BJ (cell line): Measurements from ENCODE around the gene RNF44. TPM values are rescaled to one million over a fixed set of nuclear protein-coding genes. Genes with fewer than 3 reads are reported as not detected.
"Not testable (repeated sequence)": the region's sequence is repeated elsewhere in the genome, so short reads cannot be mapped to it uniquely, and the experiment has no call there.

ENCODE experiments used
- CTCF ChIA-PET: fragments of 350-600 bp; formaldehyde crosslinking; extraction: SDS; loops from one replicate; lab custom pipeline; 2021; ENCODE audit warnings: antibody characterized with exemption, inconsistent platforms; lab: Yijun Ruan, JAX
- POLR2A ChIA-PET: fragments of 300-600 bp; sonication (Branson Sonifier 250); formaldehyde crosslinking; extraction: SDS; loops from one replicate; lab custom pipeline; 2021; ENCODE audit warnings: antibody characterized with exemption; lab: Charles Lee
- DNase-seq: peaks from one replicate; pipeline ENCODE4 v3.0.0-alpha.2; 2011; ENCODE audit warnings: low read depth
- H3K27me3 ChIP-seq: 2 replicates; pipeline ENCODE4 v1.6.0; 2011; ENCODE audit warnings: low read length; ENCODE audit not compliant: control insufficient read depth, insufficient read depth
- H3K36me3 ChIP-seq: 2 replicates; pipeline ENCODE4 v1.5.1; 2011; ENCODE audit warnings: low read length; ENCODE audit not compliant: control insufficient read depth, insufficient read depth
- H3K4me3 ChIP-seq: 2 replicates; pipeline ENCODE4 v1.5.1; 2011; ENCODE audit warnings: low read depth, mild to moderate bottlenecking, control low read depth, low read length
- polyA plus RNA-seq: library from polyadenylated mRNA; depleted of rRNA; stranded (reverse); fragments of >200 nt; gene quantifications from 2 replicates; pipeline ENCODE4 v1.2.3, GENCODE V29; 2011
- TF ChIP-seq, protein P1 (sequence below): IDR thresholded peaks from 2 replicates; pipeline ENCODE4 v1.5.1; 2011; ENCODE audit warnings: low read depth, mild to moderate bottlenecking, control low read depth, inconsistent platforms, low read length, moderate library complexity; ENCODE audit not compliant: insufficient read depth

RNF44 gene
- polyA plus RNA-seq, 1 experiment, result 6.0 TPM

DNA sequence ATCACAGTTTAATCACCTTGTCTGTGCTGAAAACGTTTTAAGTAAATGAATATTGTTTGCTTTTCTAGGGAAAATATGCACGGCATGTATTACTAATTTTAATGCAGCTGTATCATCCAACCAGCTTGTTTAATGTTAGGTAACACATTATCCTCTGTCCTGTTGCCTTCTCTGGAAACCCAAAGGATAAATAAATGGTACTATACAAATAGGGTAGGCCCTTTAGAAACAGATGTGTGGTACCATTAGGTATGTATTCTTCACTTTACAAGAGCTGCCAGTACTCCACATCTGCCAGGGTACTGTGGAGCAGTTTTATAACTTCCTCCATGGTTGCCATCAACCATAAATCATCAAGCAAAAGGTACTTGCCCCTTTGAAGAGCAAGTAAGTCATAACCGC lies 46.1 kb downstream of the RNF44 start:
- H3K27me3 ChIP-seq, result no peaks in the 10 kb centered on the region
- H3K36me3 ChIP-seq, result peaks cover 19% of the 10 kb centered on the region
- ChIA-PET POLR2A (no interaction called here), CTCF (interaction anchor here (1.3 to 1.5 kb wide), 2 partner anchors 25 to 74 kb away, joined by 3 to 5 read pairs; no protein-coding TSS in a partner anchor)
- TF ChIP-seq, protein P1, sequence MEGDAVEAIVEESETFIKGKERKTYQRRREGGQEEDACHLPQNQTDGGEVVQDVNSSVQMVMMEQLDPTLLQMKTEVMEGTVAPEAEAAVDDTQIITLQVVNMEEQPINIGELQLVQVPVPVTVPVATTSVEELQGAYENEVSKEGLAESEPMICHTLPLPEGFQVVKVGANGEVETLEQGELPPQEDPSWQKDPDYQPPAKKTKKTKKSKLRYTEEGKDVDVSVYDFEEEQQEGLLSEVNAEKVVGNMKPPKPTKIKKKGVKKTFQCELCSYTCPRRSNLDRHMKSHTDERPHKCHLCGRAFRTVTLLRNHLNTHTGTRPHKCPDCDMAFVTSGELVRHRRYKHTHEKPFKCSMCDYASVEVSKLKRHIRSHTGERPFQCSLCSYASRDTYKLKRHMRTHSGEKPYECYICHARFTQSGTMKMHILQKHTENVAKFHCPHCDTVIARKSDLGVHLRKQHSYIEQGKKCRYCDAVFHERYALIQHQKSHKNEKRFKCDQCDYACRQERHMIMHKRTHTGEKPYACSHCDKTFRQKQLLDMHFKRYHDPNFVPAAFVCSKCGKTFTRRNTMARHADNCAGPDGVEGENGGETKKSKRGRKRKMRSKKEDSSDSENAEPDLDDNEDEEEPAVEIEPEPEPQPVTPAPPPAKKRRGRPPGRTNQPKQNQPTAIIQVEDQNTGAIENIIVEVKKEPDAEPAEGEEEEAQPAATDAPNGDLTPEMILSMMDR, result no peak
- H3K4me3 ChIP-seq, result no peak overlapping the region
- peak; percentile 37 for DNase-seq

DNA sequence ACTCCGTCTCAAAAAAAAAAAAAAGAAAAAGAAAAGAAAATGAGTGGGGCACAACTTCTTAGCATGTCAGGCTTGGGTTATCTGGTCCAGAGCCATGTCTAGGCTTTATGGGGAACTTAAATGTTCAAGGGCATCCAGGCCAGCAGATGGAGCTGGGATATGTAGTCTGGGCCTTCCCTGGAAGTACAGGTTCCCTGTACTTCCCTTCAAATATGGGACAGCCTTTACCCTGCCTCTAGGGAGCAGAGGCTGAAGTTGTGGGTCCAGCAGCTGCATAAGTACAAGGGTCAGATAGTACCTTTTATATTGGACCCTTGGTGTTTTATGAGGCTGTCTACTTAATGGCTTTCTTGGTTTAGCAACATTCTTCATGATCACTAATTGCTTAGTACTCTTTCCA lies 46.9 kb downstream of the RNF44 start:
- Histone ChIP-seq H3K36me3 (peaks cover 16% of the 10 kb centered on the region), H3K4me3 (no peak overlapping the region), H3K27me3 (no peaks in the 10 kb centered on the region)
- ChIA-PET CTCF (interaction anchor here (1.3 to 1.5 kb wide), 3 partner anchors 24 to 73 kb away, joined by 3 to 5 read pairs (median 5); no protein-coding TSS in a partner anchor), POLR2A (no interaction called here)
- TF ChIP-seq, protein P1, result no peak
- no peak for DNase-seq

DNA sequence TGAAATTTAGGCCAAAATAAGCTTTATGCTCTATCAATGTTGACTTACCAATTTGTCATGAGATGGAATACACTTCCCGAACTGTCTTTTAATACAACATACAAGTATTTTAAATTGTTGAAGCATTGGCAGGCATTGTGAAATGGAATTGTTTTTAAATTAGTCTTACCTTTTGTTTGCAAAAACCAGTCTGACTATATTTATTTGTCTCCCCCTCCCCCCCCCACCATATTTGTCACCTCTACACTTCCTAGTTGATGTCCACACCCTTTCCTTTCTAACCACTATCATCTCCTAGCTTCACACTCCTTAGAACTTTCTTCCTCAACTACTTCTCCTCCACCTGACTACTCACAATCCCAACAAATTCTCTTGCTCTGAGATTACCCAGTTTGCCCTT lies 48.1 kb downstream of the RNF44 start:
- DNase-seq, result no peak
- Histone ChIP-seq H3K4me3 (no peak overlapping the region), H3K36me3 (peaks cover 12% of the 10 kb centered on the region), H3K27me3 (no peaks in the 10 kb centered on the region)
- ChIA-PET CTCF (interaction anchor here (1.4 kb wide), 1 partner anchor 25 kb away, joined by 5 read pairs; no protein-coding TSS in a partner anchor), POLR2A (no interaction called here)
- TF ChIP-seq, protein P1, result no peak

DNA sequence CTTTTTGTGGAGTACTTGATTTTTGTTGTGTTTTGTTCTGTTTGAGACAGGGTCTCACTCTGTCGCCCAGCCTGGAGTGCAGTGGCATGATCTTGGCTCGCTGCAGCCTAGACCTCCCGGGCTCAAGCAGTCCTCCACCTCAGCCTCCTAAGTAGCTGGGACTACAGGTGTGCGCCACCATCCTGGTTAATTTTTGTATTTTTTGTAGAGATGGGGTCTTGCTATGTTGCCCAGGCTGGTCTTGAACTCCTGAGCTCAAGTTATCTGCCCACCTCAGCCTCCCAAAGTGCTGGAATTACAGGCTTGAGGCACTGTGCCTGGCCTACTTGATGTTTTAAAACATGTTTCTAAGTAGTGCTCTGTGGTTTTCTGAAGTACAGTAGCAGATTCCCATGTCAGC lies 50.0 kb downstream of the RNF44 start:
- H3K36me3 ChIP-seq, result peaks cover 13% of the 10 kb centered on the region
- H3K4me3 ChIP-seq, POLR2A ChIA-PET, DNase-seq, H3K27me3 ChIP-seq: not testable (repeated sequence)
- CTCF ChIA-PET, result interaction anchor here (1.3 to 1.4 kb wide), 2 partner anchors 11 to 39 kb away, joined by 3 to 6 read pairs; partner anchors contain the start of gene FAF2

DNA sequence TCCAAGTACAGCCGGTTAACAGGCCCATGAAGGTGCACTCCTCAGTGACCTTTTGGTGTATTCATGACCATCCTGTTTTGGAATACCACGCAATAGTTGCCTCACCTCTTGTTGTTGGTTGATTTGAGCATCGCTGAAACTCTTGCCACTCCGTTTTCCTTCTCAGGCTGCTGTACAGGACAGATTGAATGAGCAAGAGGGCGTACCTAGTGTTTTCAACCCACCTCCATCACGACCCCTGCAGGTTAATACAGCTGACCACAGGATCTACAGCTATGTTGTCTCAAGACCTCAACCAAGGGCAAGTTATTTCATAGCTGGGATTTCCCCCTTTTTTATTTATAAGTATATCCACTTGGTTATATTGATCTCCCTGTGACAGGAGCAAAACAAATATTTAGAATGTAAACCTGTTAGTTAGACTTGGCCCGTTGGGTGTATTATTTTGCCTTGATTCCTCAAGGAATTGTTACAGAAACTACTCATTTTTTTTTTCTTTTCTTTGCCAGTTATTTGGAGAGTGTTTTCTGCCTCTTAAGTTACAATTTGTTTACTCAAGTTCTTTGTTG lies 50.9 kb downstream of the RNF44 start:
- ChIA-PET POLR2A (no interaction called here), CTCF (interaction anchor here (1.3 kb wide), 1 partner anchor 10 kb away, joined by 3 read pairs; no protein-coding TSS in a partner anchor)
- DNase-seq, result no peak
- H3K36me3 ChIP-seq, result peaks cover 14% of the 10 kb centered on the region
- TF ChIP-seq, protein P1, result no peak
- H3K27me3 ChIP-seq, result no peaks in the 10 kb centered on the region
- no peak overlapping the region for H3K4me3 ChIP-seq
